Kidney (tissue), 14 donors: ENCODE measurements around the gene SALL3. TPM values are rescaled to one million over a fixed set of nuclear protein-coding genes. Genes with fewer than 3 reads are reported as not detected.
"Not testable (repeated sequence)": the region's sequence is repeated elsewhere in the genome, so short reads cannot be mapped to it uniquely, and the experiment has no call there.

ENCODE experiments used
- DNase-seq, 5 donors: peaks; one replicate each; pipeline ENCODE4 v3.0.0-alpha.2; 2013 to 2020
- FAIRE-seq: peaks from 2 replicates; lab custom pipeline; 2012; peaks lifted over from hg19 to GRCh38; lab: Jason Lieb, UNC
- H3K27ac ChIP-seq, 2 donors: one replicate each; pipeline ENCODE4 v1.7.0; 2013; ENCODE audit warnings: low read depth in 2 of 2, low read length in 2 of 2, inconsistent platforms in 1 of 2
- H3K27me3 ChIP-seq: one replicate; pipeline ENCODE4 v1.7.1; 2013; ENCODE audit warnings: low read length, inconsistent platforms; ENCODE audit not compliant: control insufficient read depth, insufficient read depth
- H3K36me3 ChIP-seq, 3 donors: one replicate each; pipeline versions ENCODE4 v1.7.0 to v1.7.1; 2013; ENCODE audit warnings: low read length in 3 of 3, control low read depth in 1 of 3, inconsistent platforms in 1 of 3; ENCODE audit not compliant: insufficient read depth in 3 of 3, control insufficient read depth in 2 of 3
- H3K4me1 ChIP-seq, 3 donors: one replicate each; pipeline versions ENCODE4 v1.7.0 to v1.7.1; 2013; ENCODE audit warnings: low read length in 3 of 3, inconsistent platforms in 1 of 3, low read depth in 1 of 3; ENCODE audit not compliant: control insufficient read depth in 2 of 3, insufficient read depth in 2 of 3
- H3K4me3 ChIP-seq, 3 donors: one replicate each; pipeline versions ENCODE4 v1.7.0 to v1.8.1; 2013; ENCODE audit warnings: low read length in 3 of 3, control low read depth in 1 of 3, inconsistent platforms in 1 of 3
- H3K9ac ChIP-seq, 3 donors: one replicate each; pipeline versions ENCODE4 v1.7.0 to v1.7.1; 2013; ENCODE audit warnings: low read length in 3 of 3, control low read depth in 1 of 3, inconsistent platforms in 1 of 3
- H3K9me3 ChIP-seq, 3 donors: one replicate each; pipeline versions ENCODE4 v1.7.0 to v1.7.1; 2013; ENCODE audit warnings: low read length in 3 of 3, control low read depth in 1 of 3, inconsistent platforms in 1 of 3; ENCODE audit not compliant: control insufficient read depth in 2 of 3, insufficient read depth in 1 of 3
- CTCF ChIP-seq: IDR thresholded peaks from 3 replicates; pipeline ENCODE4 v1.5.1; 2012; ENCODE audit warnings: mild to moderate bottlenecking, moderate library complexity, borderline replicate concordance; ENCODE audit not compliant: insufficient read depth; ENCODE audit errors: extremely low read depth
- intact Hi-C: fragments of 100-400 bp; cut with DNase I; formaldehyde crosslinking; loops from one replicate; pipeline ENCODE4 v1.11.1; 2022
- polyA plus RNA-seq: library from polyadenylated mRNA; stranded (reverse); fragments of 350-450 nt; fragmentation: Illumina TruSeq; extraction: RNeasy Lipid Tissue Mini Kit (QIAGEN cat#74804); gene quantifications from one replicate; pipeline ENCODE4 v1.2.3, GENCODE V29; 2014; ENCODE audit warnings: low read depth, low replicate concordance; ENCODE audit not compliant: insufficient read depth
- total RNA-seq: library from RNA; stranded (reverse); fragmentation: NEBNext Ultra II Directional; extraction: Animal tissue kit (Norgen Biotek cat#: 25700); gene quantifications from one replicate; pipeline ENCODE4 v1.2.1, GENCODE V29; 2021
- donor health status: control.
- donor health status: control.
- donor health status: control.
- donor health status: control.
- donor health status: control.
- donor health status: DM: yes; HTN: yes; CAD: no.
- donor health status: Normal renal cell carcinoma (clear cell type).

The SALL3 gene
- total and polyA plus RNA-seq, 2 donors from 2014 or later: 2.0 to 5.5 TPM

- FAIRE-seq (no peak), DNase-seq (no peak)
- no peak overlapping the region for H3K27ac ChIP-seq
- H3K36me3 ChIP-seq: no peaks in the 10 kb centered on the region
- no peak for TF ChIP-seq CTCF
- H3K27me3 ChIP-seq: no peaks in the 10 kb centered on the region
- no peaks in the 10 kb centered on the region for H3K4me1 ChIP-seq
- H3K4me3 ChIP-seq: no peak overlapping the region
- peaks cover 0 to 2% (median 0%) of the 10 kb centered on the region in 3 donors for H3K9me3 ChIP-seq
- H3K9ac ChIP-seq: no peak overlapping the region
- intact Hi-C loops: no loop called here
Observed at GRCh38 chr18:78957140-78957539, 22.5 kb upstream of the SALL3 start.

- H3K27ac ChIP-seq: no peak overlapping the region
- H3K4me3 ChIP-seq: no peak overlapping the region
- peaks cover 0 to 4% (median 2%) of the 10 kb centered on the region in 3 donors for H3K9me3 ChIP-seq
- no peak for TF ChIP-seq CTCF
- H3K27me3 ChIP-seq: no peaks in the 10 kb centered on the region
- no peak for FAIRE-seq
- intact Hi-C loops: no loop called here
- H3K36me3 ChIP-seq: no peaks in the 10 kb centered on the region
- DNase-seq: peak in 1 of 5 donors; percentile 7
- no peak overlapping the region for H3K9ac ChIP-seq
- no peaks in the 10 kb centered on the region for H3K4me1 ChIP-seq
Observed at GRCh38 chr18:78960709-78961108, 18.9 kb upstream of the SALL3 start.

- H3K36me3 ChIP-seq: no peaks in the 10 kb centered on the region
- peak overlapping the region in 1 of 3 donors; percentile 12 for H3K4me3 ChIP-seq
- DNase-seq: peak in 1 of 5 donors; percentile 4
- no peak for FAIRE-seq
- intact Hi-C loops: no loop called here
- H3K27ac ChIP-seq: no peak overlapping the region
- H3K27me3 ChIP-seq: no peaks in the 10 kb centered on the region
- no peaks in the 10 kb centered on the region for H3K4me1 ChIP-seq
- no peak for TF ChIP-seq CTCF
- H3K9ac ChIP-seq: no peak overlapping the region
- peaks cover 0 to 4% (median 2%) of the 10 kb centered on the region in 3 donors for H3K9me3 ChIP-seq
Observed at GRCh38 chr18:78962098-78962497, 17.5 kb upstream of the SALL3 start.

- H3K4me3 ChIP-seq, H3K9me3 ChIP-seq, H3K4me1 ChIP-seq, H3K27me3 ChIP-seq, FAIRE-seq, H3K36me3 ChIP-seq, H3K27ac ChIP-seq, intact Hi-C loops, H3K9ac ChIP-seq: not testable (repeated sequence)
- peak in 2 of 5 donors; percentile 36 to 46 for DNase-seq
Observed at GRCh38 chr18:78964727-78965126, 14.9 kb upstream of the SALL3 start.
